ENCODE measurements around the gene RARRES1.

DNA sequence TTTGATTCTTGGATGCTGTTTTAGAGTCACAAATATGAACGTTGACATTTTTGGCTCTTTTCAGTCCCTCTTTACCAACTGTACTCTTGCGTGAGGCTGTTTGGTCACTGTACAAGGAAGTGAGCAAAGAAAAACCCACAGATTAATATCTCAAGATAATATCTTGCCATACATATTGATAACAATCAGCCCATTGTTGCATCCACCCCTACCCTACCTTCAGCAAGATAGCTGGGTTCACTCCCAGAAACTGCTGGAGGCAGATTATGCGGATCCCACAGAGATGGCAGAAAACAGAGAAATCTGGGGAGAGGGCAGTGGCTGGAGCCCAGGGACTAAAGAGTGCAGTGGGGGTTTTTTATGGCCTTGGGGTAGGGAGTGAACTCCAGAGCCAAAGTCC, 39.7 kb upstream of the RARRES1 start:
- TF ChIP-seq, protein P1, sequence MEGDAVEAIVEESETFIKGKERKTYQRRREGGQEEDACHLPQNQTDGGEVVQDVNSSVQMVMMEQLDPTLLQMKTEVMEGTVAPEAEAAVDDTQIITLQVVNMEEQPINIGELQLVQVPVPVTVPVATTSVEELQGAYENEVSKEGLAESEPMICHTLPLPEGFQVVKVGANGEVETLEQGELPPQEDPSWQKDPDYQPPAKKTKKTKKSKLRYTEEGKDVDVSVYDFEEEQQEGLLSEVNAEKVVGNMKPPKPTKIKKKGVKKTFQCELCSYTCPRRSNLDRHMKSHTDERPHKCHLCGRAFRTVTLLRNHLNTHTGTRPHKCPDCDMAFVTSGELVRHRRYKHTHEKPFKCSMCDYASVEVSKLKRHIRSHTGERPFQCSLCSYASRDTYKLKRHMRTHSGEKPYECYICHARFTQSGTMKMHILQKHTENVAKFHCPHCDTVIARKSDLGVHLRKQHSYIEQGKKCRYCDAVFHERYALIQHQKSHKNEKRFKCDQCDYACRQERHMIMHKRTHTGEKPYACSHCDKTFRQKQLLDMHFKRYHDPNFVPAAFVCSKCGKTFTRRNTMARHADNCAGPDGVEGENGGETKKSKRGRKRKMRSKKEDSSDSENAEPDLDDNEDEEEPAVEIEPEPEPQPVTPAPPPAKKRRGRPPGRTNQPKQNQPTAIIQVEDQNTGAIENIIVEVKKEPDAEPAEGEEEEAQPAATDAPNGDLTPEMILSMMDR (IDR thresholded peaks at IDR 0.05; ENCODE audit: low read depth, low read length, poor library complexity, severe bottlenecking): no peak
- TF ChIP-seq EZH2phosphoT487 (IDR thresholded peaks at IDR 0.05; ENCODE audit: borderline replicate concordance, low read length): no peak

Measured in DOHH2 (cell line).